ENCODE data around the gene KRTAP29-1. TPM values are rescaled to one million over a fixed set of nuclear protein-coding genes. Genes with fewer than 3 reads are reported as not detected.

The KRTAP29-1 gene
- total RNA-seq, 1 experiment from 2014 or later = not detected

DNA sequence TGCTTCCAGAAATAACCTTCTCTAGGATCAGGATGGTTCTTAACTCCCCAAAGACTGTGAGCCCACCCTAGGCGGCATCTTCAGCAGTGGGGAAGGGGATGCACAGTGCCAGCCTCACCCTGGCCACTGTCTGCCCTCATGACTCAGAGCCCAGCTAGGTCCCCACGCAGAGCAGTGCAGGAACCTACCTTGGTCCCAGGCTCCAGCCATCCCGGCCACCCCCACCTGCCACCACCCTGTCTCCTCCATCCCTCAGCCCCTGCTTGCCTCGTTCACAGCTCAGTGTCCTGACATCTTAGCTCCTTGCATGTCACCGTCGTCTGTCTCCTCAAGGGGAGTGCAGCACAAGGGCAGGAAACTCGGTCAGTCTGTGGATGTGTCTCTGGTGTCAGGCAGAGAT is 29.0 kb upstream of the KRTAP29-1 start:
- no peak overlapping the region for H3T11ph ChIP-seq (ENCODE audit: low read length)
- H3K4me2 ChIP-seq (ENCODE audit: insufficient read depth, insufficient read length, low read length) = no peak overlapping the region
- H3K18ac ChIP-seq (ENCODE audit: insufficient read length, low read depth, low read length) = no peak overlapping the region
- Mint-ChIP-seq H3K36me3 (ENCODE audit: insufficient read depth in 1 of 3, low read depth in 3 of 3) (no peaks in the 10 kb centered on the region; a peak in 1 of 7 replicates), H3K4me3 (no peak overlapping the region), H3K27me3 (ENCODE audit: low read depth) (peaks cover 4% of the 10 kb centered on the region; the same call in 1 of the 2 replicates), H3K4me1 (peaks cover 0 to 9% of the 10 kb centered on the region in 2 experiments; a peak in 3 of 4 replicates), H3K9me3 (no peaks in the 10 kb centered on the region; a peak in 2 of 5 replicates), H3K27ac (no peak overlapping the region)
- no peaks in the 10 kb centered on the region for H3K79me2 ChIP-seq (ENCODE audit: insufficient read depth, low read length)
- H2BK5ac ChIP-seq (ENCODE audit: insufficient read length, low read length) = no peak overlapping the region
- no peak overlapping the region for H2AFZ ChIP-seq (ENCODE audit: low read length)
- H3K9ac ChIP-seq (ENCODE audit: extremely low read depth, insufficient read length, low read length) = no peak overlapping the region
- no peaks in the 10 kb centered on the region for H3K23me2 ChIP-seq (ENCODE audit: insufficient read length, low read depth, low read length, poor library complexity, severe bottlenecking)
- no peak overlapping the region for H3K23ac ChIP-seq (ENCODE audit: insufficient read length, low read depth, low read length)
- no peaks in the 10 kb centered on the region for H3K27me3 ChIP-seq (ENCODE audit: insufficient read depth, low read length)
- no peaks in the 10 kb centered on the region for H3K79me1 ChIP-seq (ENCODE audit: insufficient read depth, low read depth, low read length, poor library complexity, severe bottlenecking)
- WGBS (ENCODE audit: extremely low coverage, insufficient read length, low lambda C conversion rate) = no CpG with 5 or more reads among the region's 7 CpGs
- no peak for DNase-seq
- TF ChIP-seq, protein P1, sequence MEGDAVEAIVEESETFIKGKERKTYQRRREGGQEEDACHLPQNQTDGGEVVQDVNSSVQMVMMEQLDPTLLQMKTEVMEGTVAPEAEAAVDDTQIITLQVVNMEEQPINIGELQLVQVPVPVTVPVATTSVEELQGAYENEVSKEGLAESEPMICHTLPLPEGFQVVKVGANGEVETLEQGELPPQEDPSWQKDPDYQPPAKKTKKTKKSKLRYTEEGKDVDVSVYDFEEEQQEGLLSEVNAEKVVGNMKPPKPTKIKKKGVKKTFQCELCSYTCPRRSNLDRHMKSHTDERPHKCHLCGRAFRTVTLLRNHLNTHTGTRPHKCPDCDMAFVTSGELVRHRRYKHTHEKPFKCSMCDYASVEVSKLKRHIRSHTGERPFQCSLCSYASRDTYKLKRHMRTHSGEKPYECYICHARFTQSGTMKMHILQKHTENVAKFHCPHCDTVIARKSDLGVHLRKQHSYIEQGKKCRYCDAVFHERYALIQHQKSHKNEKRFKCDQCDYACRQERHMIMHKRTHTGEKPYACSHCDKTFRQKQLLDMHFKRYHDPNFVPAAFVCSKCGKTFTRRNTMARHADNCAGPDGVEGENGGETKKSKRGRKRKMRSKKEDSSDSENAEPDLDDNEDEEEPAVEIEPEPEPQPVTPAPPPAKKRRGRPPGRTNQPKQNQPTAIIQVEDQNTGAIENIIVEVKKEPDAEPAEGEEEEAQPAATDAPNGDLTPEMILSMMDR (conservative IDR thresholded peaks at IDR 0.05) = no peak
- no peak overlapping the region for H3K56ac ChIP-seq (ENCODE audit: insufficient read length, low read depth, low read length)
- H2BK15ac ChIP-seq (ENCODE audit: low read depth, low read length) = no peak overlapping the region
- no peaks in the 10 kb centered on the region for H3K9me3 ChIP-seq (ENCODE audit: control insufficient read depth, low read depth, low read length)
- H3K14ac ChIP-seq (ENCODE audit: insufficient read depth, low read length) = no peak overlapping the region
- H2BK12ac ChIP-seq (ENCODE audit: insufficient read length, low read depth, low read length) = no peak overlapping the region
- no peak overlapping the region for H4K5ac ChIP-seq (ENCODE audit: insufficient read length, low read depth, low read length)
- H3K4me1 ChIP-seq (ENCODE audit: insufficient read depth, low read length) = no peaks in the 10 kb centered on the region
- H4K20me1 ChIP-seq (ENCODE audit: control insufficient read depth, insufficient read depth, insufficient read length) = no peaks in the 10 kb centered on the region
- no peak overlapping the region for H3K27ac ChIP-seq (ENCODE audit: insufficient read length, low read depth, low read length)
- H3K4ac ChIP-seq (ENCODE audit: low read depth, low read length) = no peak overlapping the region
- no peak overlapping the region for H4K8ac ChIP-seq (replicated peaks; ENCODE audit: insufficient read length, low read depth, low read length)
- H2BK120ac ChIP-seq (ENCODE audit: low read depth, low read length, poor library complexity, severe bottlenecking) = no peak overlapping the region
- no peak overlapping the region for H2AK5ac ChIP-seq (ENCODE audit: insufficient read length, low read length)
- H4K91ac ChIP-seq (ENCODE audit: insufficient read length, low read depth, low read length) = no peak overlapping the region
- H2BK20ac ChIP-seq (ENCODE audit: low read depth, low read length, poor library complexity, severe bottlenecking) = no peak overlapping the region
